Measurements from ENCODE around the gene COL28A1. TPM values are rescaled to one million over a fixed set of nuclear protein-coding genes. Genes with fewer than 3 reads are reported as not detected.

The COL28A1 gene
- total RNA-seq, 2 donors from 2014 or later, result 0.10 TPM; not detected in 1

- no peak for ATAC-seq
- no peak overlapping the region for H3K4me3 Mint-ChIP-seq
- H3K4me1 Mint-ChIP-seq, result no peaks in the 10 kb centered on the region
- no peaks in the 10 kb centered on the region for H3K9me3 ChIP-seq (ENCODE audit: control insufficient read depth, low read length, poor library complexity, severe bottlenecking)
- peaks cover 3% of the 10 kb centered on the region for H3K36me3 Mint-ChIP-seq (ENCODE audit: low read depth)
- no peak for DNase-seq
- H3K27ac Mint-ChIP-seq, result no peak overlapping the region
- no peaks in the 10 kb centered on the region for H3K27me3 Mint-ChIP-seq
Observed at GRCh38 chr7:7454000-7454399, 81.7 kb downstream of the COL28A1 start.

GRCh38 chr7:7452652-7453051 is 83.0 kb downstream of the COL28A1 start:
- ATAC-seq (no peak), DNase-seq (no peak)
- peaks cover 3% of the 10 kb centered on the region for H3K36me3 Mint-ChIP-seq (ENCODE audit: low read depth)
- H3K4me1 Mint-ChIP-seq, result no peaks in the 10 kb centered on the region
- H3K27me3 Mint-ChIP-seq, result no peaks in the 10 kb centered on the region
- no peak overlapping the region for H3K27ac Mint-ChIP-seq
- no peak overlapping the region for H3K4me3 Mint-ChIP-seq
- H3K9me3 ChIP-seq (ENCODE audit: control insufficient read depth, low read length, poor library complexity, severe bottlenecking), result no peaks in the 10 kb centered on the region

GRCh38 chr7:7452119-7452518 is 83.6 kb downstream of the COL28A1 start:
- H3K27me3 Mint-ChIP-seq, result no peaks in the 10 kb centered on the region

GRCh38 chr7:7449055-7449454 is 86.6 kb downstream of the COL28A1 start:
- no peak overlapping the region for H3K4me3 Mint-ChIP-seq
- no peak overlapping the region for H3K27ac Mint-ChIP-seq
- H3K9me3 ChIP-seq (ENCODE audit: control insufficient read depth, low read length, poor library complexity, severe bottlenecking), result no peaks in the 10 kb centered on the region
- ATAC-seq, result no peak
- H3K36me3 Mint-ChIP-seq (ENCODE audit: low read depth), result no peaks in the 10 kb centered on the region
- no peaks in the 10 kb centered on the region for H3K4me1 Mint-ChIP-seq
- H3K27me3 Mint-ChIP-seq, result no peaks in the 10 kb centered on the region
- no peak for DNase-seq

More at GRCh38 chr7:7452119-7452518, 83.6 kb downstream of the COL28A1 start:
- H3K4me3 Mint-ChIP-seq, result no peak overlapping the region
- DNase-seq, result no peak
- H3K9me3 ChIP-seq (ENCODE audit: control insufficient read depth, low read length, poor library complexity, severe bottlenecking), result no peaks in the 10 kb centered on the region
- H3K27ac Mint-ChIP-seq, result no peak overlapping the region
- no peak for ATAC-seq
- no peaks in the 10 kb centered on the region for H3K4me1 Mint-ChIP-seq
- H3K36me3 Mint-ChIP-seq (ENCODE audit: low read depth), result no peaks in the 10 kb centered on the region

- H3K27me3 Mint-ChIP-seq, result no peaks in the 10 kb centered on the region
- no peak overlapping the region for H3K4me3 Mint-ChIP-seq
- no peaks in the 10 kb centered on the region for H3K36me3 Mint-ChIP-seq (ENCODE audit: low read depth)
- no peak overlapping the region for H3K27ac Mint-ChIP-seq
- no peak for DNase-seq
- no peak for ATAC-seq
- no peaks in the 10 kb centered on the region for H3K9me3 ChIP-seq (ENCODE audit: control insufficient read depth, low read length, poor library complexity, severe bottlenecking)
- H3K4me1 Mint-ChIP-seq, result no peaks in the 10 kb centered on the region
Observed at GRCh38 chr7:7446616-7447015, 89.1 kb downstream of the COL28A1 start.

DNA sequence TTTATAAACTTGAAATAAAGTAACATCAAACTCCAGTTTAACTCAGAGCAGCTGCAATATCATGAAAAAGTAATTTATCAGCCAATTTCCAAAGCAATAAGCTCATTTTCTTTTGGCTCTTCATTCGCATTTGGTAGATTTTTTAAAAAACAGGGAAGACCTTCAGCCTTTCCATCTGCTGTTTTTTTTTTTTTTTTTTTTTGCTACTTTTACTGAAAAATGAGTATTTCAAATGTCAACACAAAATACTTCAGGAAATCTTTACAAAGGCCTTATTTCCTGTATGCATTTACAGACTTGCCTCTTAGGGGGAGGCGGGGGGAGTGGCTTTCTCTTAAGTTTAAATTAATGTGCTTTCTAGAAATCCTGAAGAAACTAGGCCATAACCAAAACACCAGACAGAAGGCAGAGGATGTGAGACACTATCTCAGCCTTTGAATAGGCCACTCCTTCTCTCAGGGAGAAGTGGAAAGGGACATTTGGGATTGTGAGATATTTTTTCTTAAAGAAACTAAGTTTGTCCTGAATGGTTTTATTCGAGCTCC is 91.8 kb downstream of the COL28A1 start:
- DNase-seq, result no peak
- H3K27ac Mint-ChIP-seq, result no peak overlapping the region
- ATAC-seq, result no peak
- no peaks in the 10 kb centered on the region for H3K9me3 ChIP-seq (ENCODE audit: control insufficient read depth, low read length, poor library complexity, severe bottlenecking)
- no peaks in the 10 kb centered on the region for H3K4me1 Mint-ChIP-seq
- no peak overlapping the region for H3K4me3 Mint-ChIP-seq
- no peaks in the 10 kb centered on the region for H3K27me3 Mint-ChIP-seq
- no peaks in the 10 kb centered on the region for H3K36me3 Mint-ChIP-seq (ENCODE audit: low read depth)

GRCh38 chr7:7439564-7439963 is 96.1 kb downstream of the COL28A1 start:
- Mint-ChIP-seq H3K36me3 (ENCODE audit: low read depth) (no peaks in the 10 kb centered on the region), H3K4me3 (no peak overlapping the region), H3K27ac (no peak overlapping the region), H3K27me3 (peaks cover 8% of the 10 kb centered on the region), H3K4me1 (no peaks in the 10 kb centered on the region)
- no peak for DNase-seq
- no peaks in the 10 kb centered on the region for H3K9me3 ChIP-seq (ENCODE audit: control insufficient read depth, low read length, poor library complexity, severe bottlenecking)
- no peak for ATAC-seq

GRCh38 chr7:7438851-7439250 is 96.8 kb downstream of the COL28A1 start:
- Mint-ChIP-seq H3K4me3 (no peak overlapping the region), H3K4me1 (no peaks in the 10 kb centered on the region), H3K27ac (no peak overlapping the region), H3K36me3 (ENCODE audit: low read depth) (no peaks in the 10 kb centered on the region), H3K27me3 (peaks cover 12% of the 10 kb centered on the region)
- no peaks in the 10 kb centered on the region for H3K9me3 ChIP-seq (ENCODE audit: control insufficient read depth, low read length, poor library complexity, severe bottlenecking)
- ATAC-seq, result no peak
- no peak for DNase-seq

- H3K9me3 ChIP-seq (ENCODE audit: control insufficient read depth, low read length, poor library complexity, severe bottlenecking), result no peaks in the 10 kb centered on the region
- H3K36me3 Mint-ChIP-seq (ENCODE audit: low read depth), result peaks cover 3% of the 10 kb centered on the region
- H3K27ac Mint-ChIP-seq, result no peak overlapping the region
- ATAC-seq (no peak), DNase-seq (no peak)
- H3K4me1 Mint-ChIP-seq, result peaks cover 2% of the 10 kb centered on the region
- no peak overlapping the region for H3K4me3 Mint-ChIP-seq
- H3K27me3 Mint-ChIP-seq, result peaks cover 26% of the 10 kb centered on the region
Observed at GRCh38 chr7:7435978-7436377, 99.7 kb downstream of the COL28A1 start.

GRCh38 chr7:7434329-7434728 is 101.3 kb downstream of the COL28A1 start:
- Mint-ChIP-seq H3K36me3 (ENCODE audit: low read depth) (peaks cover 3% of the 10 kb centered on the region), H3K27me3 (peaks cover 35% of the 10 kb centered on the region)
- ATAC-seq, result no peak

DNA sequence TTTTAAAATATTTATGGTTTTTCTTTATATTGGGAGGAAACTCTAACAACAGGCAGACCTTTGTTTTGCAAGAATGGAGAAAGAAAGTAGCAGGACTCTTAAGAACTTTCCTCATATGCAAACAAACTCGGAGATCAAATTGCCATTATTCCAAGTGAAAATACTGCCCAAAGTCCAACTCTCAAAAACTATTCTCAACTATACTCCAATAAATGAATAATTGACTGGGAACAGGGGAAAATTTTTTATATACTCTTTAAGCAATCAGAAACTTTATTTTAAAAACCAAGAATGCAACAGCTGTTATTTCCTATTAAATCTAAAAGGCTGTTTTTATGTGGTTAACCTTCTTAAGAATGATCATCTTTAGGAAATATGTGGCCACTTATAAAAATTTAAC is 101.9 kb downstream of the COL28A1 start:
- ATAC-seq, result no peak
- Mint-ChIP-seq H3K4me1 (peaks cover 2% of the 10 kb centered on the region), H3K27ac (no peak overlapping the region), H3K4me3 (no peak overlapping the region), H3K36me3 (ENCODE audit: low read depth) (peaks cover 3% of the 10 kb centered on the region), H3K27me3 (peaks cover 40% of the 10 kb centered on the region)
- no peaks in the 10 kb centered on the region for H3K9me3 ChIP-seq (ENCODE audit: control insufficient read depth, low read length, poor library complexity, severe bottlenecking)
- DNase-seq, result no peak

More at GRCh38 chr7:7434329-7434728, 101.3 kb downstream of the COL28A1 start:
- Mint-ChIP-seq H3K4me1 (peaks cover 2% of the 10 kb centered on the region), H3K4me3 (no peak overlapping the region), H3K27ac (no peak overlapping the region)
- no peak for DNase-seq
- H3K9me3 ChIP-seq (ENCODE audit: control insufficient read depth, low read length, poor library complexity, severe bottlenecking), result no peaks in the 10 kb centered on the region

GRCh38 chr7:7432979-7433378 is 102.7 kb downstream of the COL28A1 start:
- no peak overlapping the region for H3K4me3 Mint-ChIP-seq
- peaks cover 3% of the 10 kb centered on the region for H3K36me3 Mint-ChIP-seq (ENCODE audit: low read depth)
- H3K4me1 Mint-ChIP-seq, result peaks cover 2% of the 10 kb centered on the region
- peaks cover 46% of the 10 kb centered on the region for H3K27me3 Mint-ChIP-seq
- H3K9me3 ChIP-seq (ENCODE audit: control insufficient read depth, low read length, poor library complexity, severe bottlenecking), result no peaks in the 10 kb centered on the region
- ATAC-seq (no peak), DNase-seq (no peak)
- H3K27ac Mint-ChIP-seq, result no peak overlapping the region

GRCh38 chr7:7428806-7429205 is 106.9 kb downstream of the COL28A1 start:
- H3K27me3 Mint-ChIP-seq, result peaks cover 35% of the 10 kb centered on the region
- ATAC-seq (no peak), DNase-seq (no peak)
- H3K36me3 Mint-ChIP-seq (ENCODE audit: low read depth), result peaks cover 3% of the 10 kb centered on the region
- H3K9me3 ChIP-seq (ENCODE audit: control insufficient read depth, low read length, poor library complexity, severe bottlenecking), result no peaks in the 10 kb centered on the region
- peaks cover 5% of the 10 kb centered on the region for H3K4me1 Mint-ChIP-seq
- H3K4me3 Mint-ChIP-seq, result no peak overlapping the region
- no peak overlapping the region for H3K27ac Mint-ChIP-seq

DNA sequence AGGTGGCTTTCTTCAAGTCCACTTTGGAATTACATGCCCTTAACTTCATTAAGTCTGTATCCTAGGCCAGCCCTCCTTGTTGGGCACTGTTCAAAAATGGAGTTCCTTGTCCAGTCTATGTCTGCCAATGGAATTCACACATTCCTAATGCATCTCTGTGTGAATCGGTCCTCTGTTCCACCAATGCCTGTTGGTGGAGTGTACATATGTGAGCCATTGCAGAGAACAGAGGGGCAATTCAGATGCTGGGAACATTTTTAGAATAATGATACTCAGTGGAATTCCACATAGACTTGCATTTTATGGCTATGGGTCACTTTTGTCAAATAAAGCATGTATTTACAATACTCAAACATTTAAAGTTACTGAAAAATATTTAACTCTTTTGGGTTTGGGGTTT is 108.3 kb downstream of the COL28A1 start:
- Mint-ChIP-seq H3K27ac (no peak overlapping the region), H3K4me3 (no peak overlapping the region), H3K27me3 (peaks cover 34% of the 10 kb centered on the region), H3K36me3 (ENCODE audit: low read depth) (peaks cover 3% of the 10 kb centered on the region), H3K4me1 (peaks cover 5% of the 10 kb centered on the region)
- DNase-seq, result no peak
- H3K9me3 ChIP-seq (ENCODE audit: control insufficient read depth, low read length, poor library complexity, severe bottlenecking), result no peaks in the 10 kb centered on the region
- no peak for ATAC-seq

Data from T-helper 17 cell (primary cell).